A204.1 (cell line): Measurements from ENCODE around the gene CFL1.

ENCODE experiments used
- FAIRE-seq: peaks from 2 replicates; lab custom pipeline; 2012; peaks lifted over from hg19 to GRCh38; lab: Jason Lieb, UNC

CFL1 gene

GRCh38 chr11:65869643-65870306 is 11.8 kb upstream of the CFL1 start:
- FAIRE-seq: no peak

GRCh38 chr11:65868907-65869306 is 10.9 kb upstream of the CFL1 start:
- FAIRE-seq: no peak

- no peak for FAIRE-seq
These were observed 10.2 kb upstream of the CFL1 start for GRCh38 chr11:65868076-65868667.

- FAIRE-seq: no peak
These were observed 9.5 kb upstream of the CFL1 start for GRCh38 chr11:65867284-65868071.

GRCh38 chr11:65866509-65867283 is 8.7 kb upstream of the CFL1 start:
- FAIRE-seq: no peak

- no peak for FAIRE-seq
These were observed 7.7 kb upstream of the CFL1 start for GRCh38 chr11:65865550-65866172.

- FAIRE-seq: no peak
These were observed 6.9 kb upstream of the CFL1 start for GRCh38 chr11:65864706-65865471.

GRCh38 chr11:65863889-65864705 is 6.1 kb upstream of the CFL1 start:
- FAIRE-seq: no peak

GRCh38 chr11:65862941-65863888 is 5.2 kb upstream of the CFL1 start:
- FAIRE-seq: no peak

GRCh38 chr11:65862191-65862735 is 4.3 kb upstream of the CFL1 start:
- no peak for FAIRE-seq

GRCh38 chr11:65861533-65862183 is 3.7 kb upstream of the CFL1 start:
- no peak for FAIRE-seq

- no peak for FAIRE-seq
These were observed 3.2 kb upstream of the CFL1 start for GRCh38 chr11:65861165-65861505.

GRCh38 chr11:65860278-65861164 is 2.5 kb upstream of the CFL1 start, which contains the start of gene MUS81:
Gene MUS81 (plus strand): TSS chr11:65860433. CDS start chr11:65860754, 321 bp downstream.
- FAIRE-seq: peak; percentile 92

GRCh38 chr11:65859812-65860277 is 1.9 kb upstream of the CFL1 start:
- no peak for FAIRE-seq

GRCh38 chr11:65859095-65859811 is 1.3 kb upstream of the CFL1 start:
- peak; percentile 92 for FAIRE-seq

- no peak for FAIRE-seq
These were observed 704 bp upstream of the CFL1 start for GRCh38 chr11:65858681-65859087.

GRCh38 chr11:65857500-65857852 is 504 bp downstream of the CFL1 start:
- no peak for FAIRE-seq
